Measurements from ENCODE around the gene BMPR1A.

GRCh38 chr10:86959737-86960002 is 203.3 kb downstream of the BMPR1A start:
- TF ChIP-seq RFX5 (IDR thresholded peaks at IDR 0.05; ENCODE audit: low read depth, low read length) (no peak), NR2C2 (CRISPR knock-in tag; IDR thresholded peaks at IDR 0.05; ENCODE audit: borderline replicate concordance) (no peak), PAX8 (CRISPR knock-in tag; IDR thresholded peaks at IDR 0.05; ENCODE audit: borderline replicate concordance) (no peak)

Data from HepG2 (cell line).